ENCODE data around the gene RPL13A. TPM values are rescaled to one million over a fixed set of nuclear protein-coding genes. Genes with fewer than 3 reads are reported as not detected.
A peak's percentile ranks its signal among the peaks of the same experiment; 100 is the strongest.

RPL13A gene
- total RNA-seq, 1 donor from 2014 or later = 1,820 TPM

GRCh38 chr19:49499030-49499670, 11.7 kb downstream of the RPL13A start:
- TF ChIP-seq, protein P1, sequence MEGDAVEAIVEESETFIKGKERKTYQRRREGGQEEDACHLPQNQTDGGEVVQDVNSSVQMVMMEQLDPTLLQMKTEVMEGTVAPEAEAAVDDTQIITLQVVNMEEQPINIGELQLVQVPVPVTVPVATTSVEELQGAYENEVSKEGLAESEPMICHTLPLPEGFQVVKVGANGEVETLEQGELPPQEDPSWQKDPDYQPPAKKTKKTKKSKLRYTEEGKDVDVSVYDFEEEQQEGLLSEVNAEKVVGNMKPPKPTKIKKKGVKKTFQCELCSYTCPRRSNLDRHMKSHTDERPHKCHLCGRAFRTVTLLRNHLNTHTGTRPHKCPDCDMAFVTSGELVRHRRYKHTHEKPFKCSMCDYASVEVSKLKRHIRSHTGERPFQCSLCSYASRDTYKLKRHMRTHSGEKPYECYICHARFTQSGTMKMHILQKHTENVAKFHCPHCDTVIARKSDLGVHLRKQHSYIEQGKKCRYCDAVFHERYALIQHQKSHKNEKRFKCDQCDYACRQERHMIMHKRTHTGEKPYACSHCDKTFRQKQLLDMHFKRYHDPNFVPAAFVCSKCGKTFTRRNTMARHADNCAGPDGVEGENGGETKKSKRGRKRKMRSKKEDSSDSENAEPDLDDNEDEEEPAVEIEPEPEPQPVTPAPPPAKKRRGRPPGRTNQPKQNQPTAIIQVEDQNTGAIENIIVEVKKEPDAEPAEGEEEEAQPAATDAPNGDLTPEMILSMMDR (IDR thresholded peaks at IDR 0.05) = no peak
- Histone ChIP-seq H3K9me3 (no peaks in the 10 kb centered on the region), H3K4me1 (peaks cover 48% of the 10 kb centered on the region), H3K27me3 (ENCODE audit: low read depth) (no peaks in the 10 kb centered on the region), H3K36me3 (peaks cover 32% of the 10 kb centered on the region), H3K27ac (peak overlapping the region; percentile 81), H3K4me3 (peak overlapping the region; percentile 52)
- no peak for DNase-seq
- intact Hi-C loops (cut with DNase I) = no loop called here
- no peak for ATAC-seq

- H3K27ac ChIP-seq = peak overlapping the region; percentile 19
- ATAC-seq = peak; percentile 47 to 58
- H3K36me3 ChIP-seq = peaks cover 22% of the 10 kb centered on the region
- DNase-seq = peak; percentile 60
- intact Hi-C loops (cut with DNase I) = no loop called here
- no peaks in the 10 kb centered on the region for H3K9me3 ChIP-seq
- TF ChIP-seq, protein P1 (IDR thresholded peaks at IDR 0.05) = peak; percentile 62
- H3K27me3 ChIP-seq (ENCODE audit: low read depth) = no peaks in the 10 kb centered on the region
- H3K4me3 ChIP-seq = no peak overlapping the region
- H3K4me1 ChIP-seq = peaks cover 27% of the 10 kb centered on the region
Observed at GRCh38 chr19:49502866-49503581, 15.6 kb downstream of the RPL13A start.

- DNase-seq (no peak), ATAC-seq (no peak)
- peaks cover 17% of the 10 kb centered on the region for H3K36me3 ChIP-seq
- peak overlapping the region; percentile 19 for H3K27ac ChIP-seq
- intact Hi-C loops (cut with DNase I) = no loop called here
- no peaks in the 10 kb centered on the region for H3K27me3 ChIP-seq (ENCODE audit: low read depth)
- H3K4me1 ChIP-seq = peaks cover 22% of the 10 kb centered on the region
- H3K9me3 ChIP-seq = no peaks in the 10 kb centered on the region
- TF ChIP-seq, protein P1 (IDR thresholded peaks at IDR 0.05) = no peak
- no peak overlapping the region for H3K4me3 ChIP-seq
Observed at GRCh38 chr19:49503582-49503962, 16.2 kb downstream of the RPL13A start.

- intact Hi-C loops (cut with DNase I) = no loop called here
- peak; percentile 75 for DNase-seq
Observed at GRCh38 chr19:49506575-49507105, 19.2 kb downstream of the RPL13A start.

GRCh38 chr19:49507803-49508494, 20.5 kb downstream of the RPL13A start:
- Histone ChIP-seq H3K9me3 (no peaks in the 10 kb centered on the region), H3K27me3 (ENCODE audit: low read depth) (no peaks in the 10 kb centered on the region), H3K36me3 (no peaks in the 10 kb centered on the region), H3K4me3 (no peak overlapping the region), H3K4me1 (peaks cover 20% of the 10 kb centered on the region), H3K27ac (no peak overlapping the region)
- TF ChIP-seq, protein P1 (IDR thresholded peaks at IDR 0.05) = no peak
- no peak for DNase-seq
- intact Hi-C loops (cut with DNase I) = no loop called here
- ATAC-seq = no peak

More at GRCh38 chr19:49506575-49507105, 19.2 kb downstream of the RPL13A start:
- H3K36me3 ChIP-seq = no peaks in the 10 kb centered on the region
- peak; percentile 78 to 92 for ATAC-seq
- TF ChIP-seq, protein P1 (IDR thresholded peaks at IDR 0.05) = peak; percentile 72
- H3K4me3 ChIP-seq = no peak overlapping the region
- H3K27ac ChIP-seq = no peak overlapping the region
- H3K4me1 ChIP-seq = peaks cover 12% of the 10 kb centered on the region
- no peaks in the 10 kb centered on the region for H3K9me3 ChIP-seq
- H3K27me3 ChIP-seq (ENCODE audit: low read depth) = no peaks in the 10 kb centered on the region

Data from lower lobe of right lung (tissue), 2 donors.